Right lobe of liver (tissue), 6 donors: ENCODE results near the gene RAB30. TPM values are rescaled to one million over a fixed set of nuclear protein-coding genes. Genes with fewer than 3 reads are reported as not detected.

Experiments
- ATAC-seq, 4 donors: fragments of 200-7000 bp; cut with Tn5 transposase; one replicate each; pipeline ENCODE4 v1.9.1; 2020; ENCODE audit warnings: mild to moderate bottlenecking in 4 of 4, moderate library complexity in 4 of 4
- DNase-seq, 3 donors: peaks; one replicate each; pipeline ENCODE4 v3.0.0-alpha.2; 2020
- H3K27ac ChIP-seq, 3 donors: fragments of 200-600 bp; one replicate each; pipeline ENCODE4 v1.8.0; 2022
- H3K27me3 ChIP-seq, 2 donors: fragments of 200-600 bp; one replicate each; pipeline ENCODE4 v1.8.0; 2022
- H3K36me3 ChIP-seq, 4 donors: fragments of 200-600 bp; sonication (generic) in 1 of 4; one replicate each; pipeline versions ENCODE4 v1.5.1 to v1.8.0; 2017 to 2022; ENCODE audit warnings: control low read depth in 1 of 4
- H3K4me1 ChIP-seq, 4 donors: fragments of 200-600 bp; sonication (generic) in 1 of 4; one replicate each; pipeline versions ENCODE4 v1.5.1 to v1.8.0; 2017 to 2022; ENCODE audit warnings: control low read depth in 1 of 4
- H3K4me3 ChIP-seq, 3 donors: fragments of 200-600 bp; one replicate each; pipeline ENCODE4 v1.8.0; 2022
- H3K9me3 ChIP-seq, 4 donors: fragments of 200-600 bp; sonication (generic) in 1 of 4; one replicate each; pipeline versions ENCODE4 v1.5.1 to v1.8.0; 2017 to 2022; ENCODE audit warnings: control low read depth in 1 of 4
- POLR2A ChIP-seq: fragments of 450-650 bp; IDR thresholded peaks from one replicate; pipeline ENCODE4 v1.6.1; 2017; ENCODE audit warnings: antibody characterized with exemption, mild to moderate bottlenecking
- WGBS: methylation state at CpG from one replicate; pipeline ENCODE4 v1.1.6; 2018; ENCODE audit warnings: low coverage, low lambda C conversion rate; ENCODE audit not compliant: insufficient coverage; ENCODE audit errors: missing lambda C conversion rate; 5-methylcytosine and 5-hydroxymethylcytosine counted together
- intact Hi-C, 2 donors: fragments of 100-400 bp; cut with DNase I; formaldehyde crosslinking; loops; one replicate each; pipeline versions ENCODE4 v1.11.2 to v1.14.1; 2022
- total RNA-seq, 6 experiments: library from RNA; depleted of rRNA in 2 of 6; stranded (reverse); fragments of >200 nt in 2 of 6; fragmentation: NEBNext Ultra II Directional in 3 of 6; extraction: Animal tissue kit (Norgen Biotek cat#: 25700) in 3 of 6; gene quantifications; one replicate each; pipeline versions ENCODE4 v1.1.0 to v1.2.4, GENCODE V29; 2016 to 2023
- TF ChIP-seq, protein P1 (sequence below), 4 donors: fragments of 200-600 bp in 3 of 4; fragments of 450-650 bp in 1 of 4; IDR thresholded peaks; one replicate each; pipeline versions ENCODE4 v1.5.1 to v1.8.0; 2016 to 2022; ENCODE audit warnings: antibody characterized with exemption in 4 of 4, mild to moderate bottlenecking in 2 of 4
- donor health status: DM: no; HTN: yes; CAD: no.
- donor health status: DM: no; HTN: no; CAD: no.
- donor health status: DM: no; HTN: no; CAD: no.
- donor health status: DM: no; HTN: yes; CAD: no.
- donor health status: DM: no; HTN: yes; CAD: no.

RAB30 gene
- total RNA-seq, 6 experiments from 2014 or later = 4.1 to 9.6 (median 6.7) TPM

DNA sequence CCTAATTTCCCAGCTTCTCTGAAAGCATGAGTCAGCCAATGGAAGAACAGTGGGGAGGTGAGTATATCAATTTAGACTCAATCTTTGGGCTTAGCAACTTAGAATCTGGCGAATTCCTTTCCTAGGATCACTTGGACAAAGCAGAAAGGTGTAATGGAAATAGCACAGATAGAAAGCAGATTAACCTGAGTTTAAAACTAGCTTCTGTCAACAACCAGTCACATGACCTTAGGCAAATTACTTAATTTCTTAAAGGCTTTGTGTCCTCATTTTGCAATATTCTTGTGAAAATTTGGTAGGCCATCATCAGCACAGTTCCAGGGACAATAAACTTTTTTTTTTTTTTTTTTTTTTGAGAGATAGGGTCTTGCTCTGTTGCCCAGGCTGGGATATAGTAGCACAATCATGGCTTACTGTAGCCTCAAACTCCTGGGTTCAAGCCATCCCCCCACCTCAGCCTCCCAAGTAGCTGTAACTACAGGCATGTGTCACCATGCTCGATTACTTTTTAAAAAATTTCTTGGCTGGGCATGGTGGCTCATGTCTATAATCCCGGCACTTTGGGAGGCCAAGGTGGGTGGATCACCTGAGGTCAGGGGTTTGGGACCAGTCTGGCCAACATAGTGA lies 44.4 kb upstream of the RAB30 start:
- Histone ChIP-seq H3K4me3 (peak overlapping the region in 2 of 3 donors; percentile 42 to 45), H3K9me3 (no peaks in the 10 kb centered on the region), H3K36me3 (no peaks in the 10 kb centered on the region), H3K27ac (peak overlapping the region in 2 of 3 donors; percentile 69 to 80), H3K27me3 (no peaks in the 10 kb centered on the region), H3K4me1 (peaks cover 0 to 37% (median 6%) of the 10 kb centered on the region in 4 donors)
- intact Hi-C loops = no loop called here
- TF ChIP-seq, protein P1, sequence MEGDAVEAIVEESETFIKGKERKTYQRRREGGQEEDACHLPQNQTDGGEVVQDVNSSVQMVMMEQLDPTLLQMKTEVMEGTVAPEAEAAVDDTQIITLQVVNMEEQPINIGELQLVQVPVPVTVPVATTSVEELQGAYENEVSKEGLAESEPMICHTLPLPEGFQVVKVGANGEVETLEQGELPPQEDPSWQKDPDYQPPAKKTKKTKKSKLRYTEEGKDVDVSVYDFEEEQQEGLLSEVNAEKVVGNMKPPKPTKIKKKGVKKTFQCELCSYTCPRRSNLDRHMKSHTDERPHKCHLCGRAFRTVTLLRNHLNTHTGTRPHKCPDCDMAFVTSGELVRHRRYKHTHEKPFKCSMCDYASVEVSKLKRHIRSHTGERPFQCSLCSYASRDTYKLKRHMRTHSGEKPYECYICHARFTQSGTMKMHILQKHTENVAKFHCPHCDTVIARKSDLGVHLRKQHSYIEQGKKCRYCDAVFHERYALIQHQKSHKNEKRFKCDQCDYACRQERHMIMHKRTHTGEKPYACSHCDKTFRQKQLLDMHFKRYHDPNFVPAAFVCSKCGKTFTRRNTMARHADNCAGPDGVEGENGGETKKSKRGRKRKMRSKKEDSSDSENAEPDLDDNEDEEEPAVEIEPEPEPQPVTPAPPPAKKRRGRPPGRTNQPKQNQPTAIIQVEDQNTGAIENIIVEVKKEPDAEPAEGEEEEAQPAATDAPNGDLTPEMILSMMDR (IDR thresholded peaks at IDR 0.05) = no peak
- no peak for TF ChIP-seq POLR2A
- peak; percentile 23 to 55 (median 44) for ATAC-seq
- no peak for DNase-seq
- 72% methylated on average over 2 of the region's 3 CpGs for WGBS

DNA sequence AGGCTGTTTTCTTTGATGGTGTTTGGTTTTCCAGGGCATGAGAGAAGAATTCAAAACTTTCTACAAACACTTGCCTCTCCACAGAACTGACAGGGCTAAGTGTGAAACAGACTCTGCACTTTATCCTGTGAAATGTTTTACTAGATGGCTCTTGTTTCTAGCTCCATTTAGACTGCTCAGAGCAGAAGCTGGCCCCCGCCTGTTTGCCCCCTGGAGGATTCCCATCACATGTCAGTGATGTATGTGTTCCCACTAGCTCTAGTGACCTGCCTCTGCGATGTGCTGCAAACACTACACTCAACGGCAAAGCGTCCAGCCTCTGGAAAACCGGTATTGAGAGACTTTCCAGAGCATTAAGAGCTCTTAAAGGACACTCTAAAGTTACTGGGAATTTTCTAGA lies 43.9 kb upstream of the RAB30 start:
- DNase-seq (no peak), ATAC-seq (peak; percentile 30 to 52 (median 43))
- TF ChIP-seq, protein P1 (IDR thresholded peaks at IDR 0.05) = no peak
- no peak for TF ChIP-seq POLR2A
- Histone ChIP-seq H3K27ac (peak overlapping the region in 2 of 3 donors; percentile 12 to 50), H3K4me1 (peaks cover 0 to 37% (median 6%) of the 10 kb centered on the region in 4 donors), H3K27me3 (no peaks in the 10 kb centered on the region), H3K36me3 (no peaks in the 10 kb centered on the region), H3K9me3 (no peaks in the 10 kb centered on the region), H3K4me3 (no peak overlapping the region)
- intact Hi-C loops = no loop called here
- WGBS = 29% methylated on average over 5 of the region's 5 CpGs

DNA sequence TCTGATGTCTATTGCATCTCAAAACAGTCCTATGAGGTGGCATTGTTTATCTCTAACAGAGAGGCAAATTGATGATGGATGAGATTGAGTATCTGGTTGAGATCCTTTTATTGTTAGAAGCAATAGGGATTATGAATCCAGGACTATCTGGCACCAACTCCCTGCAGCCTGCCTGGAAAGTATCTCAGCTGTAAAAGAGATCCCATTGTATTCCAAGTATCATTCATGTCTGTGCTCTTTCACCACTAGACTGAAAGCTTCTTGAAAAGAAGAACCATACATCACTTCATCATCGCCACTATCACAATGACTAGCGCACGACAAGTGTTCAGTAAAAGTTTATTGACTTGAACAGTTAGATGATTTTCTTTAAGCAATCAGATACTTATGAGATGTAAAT lies 43.3 kb upstream of the RAB30 start:
- H3K27ac ChIP-seq = no peak overlapping the region
- WGBS = 78% methylated on average over 3 of the region's 3 CpGs
- DNase-seq (no peak), ATAC-seq (no peak)
- H3K4me3 ChIP-seq = no peak overlapping the region
- no peaks in the 10 kb centered on the region for H3K27me3 ChIP-seq
- H3K4me1 ChIP-seq = peaks cover 0 to 37% (median 6%) of the 10 kb centered on the region in 4 donors
- no peaks in the 10 kb centered on the region for H3K9me3 ChIP-seq
- H3K36me3 ChIP-seq = no peaks in the 10 kb centered on the region
- no peak for TF ChIP-seq POLR2A
- TF ChIP-seq, protein P1 (IDR thresholded peaks at IDR 0.05) = no peak
- intact Hi-C loops = no loop called here

DNA sequence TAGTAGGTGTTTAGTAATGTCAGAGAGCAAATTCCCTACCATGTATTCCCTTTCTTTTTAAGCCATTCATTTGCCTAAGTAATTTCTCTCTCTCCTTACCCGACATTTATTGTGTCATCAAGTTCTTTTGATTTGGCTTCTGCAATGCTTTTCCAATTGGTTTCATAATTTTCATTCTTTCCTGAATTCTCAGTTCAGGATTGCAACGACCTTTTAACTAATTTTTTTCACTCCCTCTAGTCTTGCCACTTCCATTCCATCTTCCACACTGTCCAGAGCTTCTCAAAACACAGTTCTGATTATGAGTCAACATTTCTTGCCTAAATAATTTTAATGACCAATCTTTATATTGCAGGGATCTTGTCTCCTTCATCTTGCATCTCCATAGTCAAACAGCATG lies 41.2 kb upstream of the RAB30 start:
- ATAC-seq = no peak
- WGBS = 44% methylated on average over 2 of the region's 2 CpGs

More for the DNA sequence above, 41.2 kb upstream of the RAB30 start:
- H3K9me3 ChIP-seq = no peaks in the 10 kb centered on the region
- DNase-seq = no peak
- H3K36me3 ChIP-seq = no peaks in the 10 kb centered on the region
- H3K27ac ChIP-seq = no peak overlapping the region
- TF ChIP-seq, protein P1 (IDR thresholded peaks at IDR 0.05) = no peak
- no peak for TF ChIP-seq POLR2A
- H3K27me3 ChIP-seq = no peaks in the 10 kb centered on the region
- H3K4me3 ChIP-seq = no peak overlapping the region
- intact Hi-C loops = no loop called here
- peaks cover 0 to 26% (median 0%) of the 10 kb centered on the region in 4 donors for H3K4me1 ChIP-seq
